A549 (cell line): Measurements from ENCODE around the gene SERPING1. TPM values are rescaled to one million over a fixed set of nuclear protein-coding genes. Genes with fewer than 3 reads are reported as not detected.

Experiments used
- ATAC-seq, 2 experiments: fragments of 200-7000 bp in 1 of 2; fragments of >200 bp in 1 of 2; cut with Nextera tagmentation in 1 of 2; cut with Tn5 transposase in 1 of 2; 3 replicates each; pipeline versions ENCODE4 v1.8.0 to v1.9.1; 2018 to 2020; ENCODE audit warnings: mild to moderate bottlenecking in 1 of 2, moderate library complexity in 1 of 2
- CTCF ChIA-PET: fragments of 300-600 bp; sonication (Branson Sonifier 250); formaldehyde crosslinking; extraction: SDS; loops from one replicate; lab custom pipeline; 2021; ENCODE audit warnings: antibody characterized with exemption, inconsistent platforms; lab: Yijun Ruan, JAX
- POLR2A ChIA-PET: fragments of 350-600 bp; formaldehyde crosslinking; extraction: SDS; loops from one replicate; lab custom pipeline; 2021; ENCODE audit warnings: antibody characterized with exemption, inconsistent platforms; lab: Yijun Ruan, JAX
- DNase-seq, 2 experiments: peaks; one replicate each; pipeline versions ENCODE4 v3.0.0 to v3.0.0-alpha.2; 2011 to 2016; ENCODE audit warnings: low read depth in 1 of 2, low spot score in 1 of 2
- FAIRE-seq: peaks from 2 replicates; lab custom pipeline; 2011; peaks lifted over from hg19 to GRCh38; lab: Jason Lieb, UNC
- H3K27ac ChIP-seq, 2 experiments: fragments of >200 bp; sonication (Bioruptor Twin); formaldehyde crosslinking; 3 replicates each; pipeline ENCODE4 v1.5.1; 2016 to 2017
- H3K4me1 ChIP-seq: fragments of >200 bp; sonication (Bioruptor Twin); formaldehyde crosslinking; 3 replicates; pipeline ENCODE4 v1.6.1; 2016
- H3K4me2 ChIP-seq: fragments of >200 bp; sonication (Bioruptor Twin); formaldehyde crosslinking; 3 replicates; pipeline ENCODE4 v1.6.1; 2016
- H3K4me3 ChIP-seq: fragments of >200 bp; sonication (Bioruptor Twin); formaldehyde crosslinking; 3 replicates; pipeline ENCODE4 v1.5.1; 2016
- H3K9me3 ChIP-seq: fragments of >200 bp; sonication (Bioruptor Twin); formaldehyde crosslinking; 3 replicates; pipeline ENCODE4 v1.6.1; 2016
- ATOH8 ChIP-seq: fragments of 250-450 bp; sonication (Bioruptor Pico); IDR thresholded peaks from 2 replicates; pipeline ENCODE4 v1.5.0; 2020; ENCODE audit warnings: low read depth, mild to moderate bottlenecking, moderate library complexity
- BCL3 ChIP-seq: fragments of >200 bp; sonication (Bioruptor Twin); formaldehyde crosslinking; IDR thresholded peaks from 3 replicates; pipeline ENCODE4 v1.6.1; 2016
- BHLHE40 ChIP-seq: IDR thresholded peaks from 2 replicates; pipeline ENCODE4 v1.6.1; 2012; ENCODE audit warnings: low read depth, low read length, inconsistent platforms
- CBX2 ChIP-seq: fragments of 200-600 bp; sonication (generic); IDR thresholded peaks from 2 replicates; pipeline ENCODE4 v1.6.1; 2016; ENCODE audit warnings: low read depth, mild to moderate bottlenecking, borderline replicate concordance
- CBX8 ChIP-seq: fragments of 200-600 bp; sonication (generic); IDR thresholded peaks from 2 replicates; pipeline ENCODE4 v1.6.1; 2016
- EP300 ChIP-seq, 2 experiments: fragments of >200 bp; sonication (Bioruptor Twin); formaldehyde crosslinking; IDR thresholded peaks; 2 replicates in 1 of 2; 3 replicates in 1 of 2; pipeline ENCODE4 v1.6.1; 2016 to 2017
- ESRRA ChIP-seq: fragments of 150-350 bp; IDR thresholded peaks from 2 replicates; pipeline ENCODE4 v1.6.1; 2014; ENCODE audit warnings: mild to moderate bottlenecking, low read length, borderline replicate concordance
- FOSB ChIP-seq: fragments of 250-450 bp; sonication (Bioruptor Pico); IDR thresholded peaks from 2 replicates; pipeline ENCODE4 v1.5.0; 2020; ENCODE audit warnings: mild to moderate bottlenecking, moderate library complexity
- FOXS1 ChIP-seq: fragments of 250-450 bp; sonication (Bioruptor Pico); IDR thresholded peaks from 2 replicates; pipeline ENCODE4 v1.5.0; 2020; ENCODE audit warnings: mild to moderate bottlenecking, moderate library complexity
- HDAC2 ChIP-seq: fragments of 200-600 bp; sonication (generic); IDR thresholded peaks from 2 replicates; pipeline ENCODE4 v1.6.1; 2016
- HEYL ChIP-seq: fragments of 250-450 bp; sonication (Bioruptor Pico); IDR thresholded peaks from 2 replicates; pipeline ENCODE4 v1.8.0; 2021; ENCODE audit warnings: mild to moderate bottlenecking, moderate library complexity
- MAX ChIP-seq: IDR thresholded peaks from 2 replicates; pipeline ENCODE4 v1.6.1; 2012
- NPAS2 ChIP-seq: fragments of 250-450 bp; sonication (Bioruptor Pico); IDR thresholded peaks from 2 replicates; pipeline ENCODE4 v1.8.0; 2022; ENCODE audit warnings: mild to moderate bottlenecking, moderate library complexity, borderline replicate concordance
- NR3C1 ChIP-seq: fragments of >200 bp; sonication (Bioruptor Twin); formaldehyde crosslinking; IDR thresholded peaks from 3 replicates; pipeline ENCODE4 v1.6.1; 2017
- PHF8 ChIP-seq: fragments of 200-600 bp; sonication (generic); IDR thresholded peaks from 2 replicates; pipeline ENCODE4 v1.6.1; 2016; ENCODE audit warnings: low read depth, mild to moderate bottlenecking, antibody characterized with exemption, moderate library complexity, borderline replicate concordance
- RARB ChIP-seq: fragments of 250-450 bp; sonication (Bioruptor Pico); IDR thresholded peaks from 2 replicates; pipeline ENCODE4 v1.8.0; 2021; ENCODE audit warnings: mild to moderate bottlenecking, moderate library complexity
- RCOR1 ChIP-seq: fragments of 150-350 bp; IDR thresholded peaks from 2 replicates; pipeline ENCODE4 v1.6.1; 2014; ENCODE audit warnings: antibody characterized with exemption, low read length, low read depth
- RFX5 ChIP-seq: fragments of 450-650 bp; IDR thresholded peaks from 2 replicates; pipeline ENCODE4 v1.7.1; 2014; ENCODE audit warnings: antibody characterized with exemption, mild to moderate bottlenecking, moderate library complexity
- RNF2 ChIP-seq: fragments of 200-600 bp; sonication (generic); IDR thresholded peaks from 2 replicates; pipeline ENCODE4 v1.6.1; 2016; ENCODE audit warnings: low read depth, mild to moderate bottlenecking, antibody characterized with exemption, moderate library complexity, borderline replicate concordance
- TP53 ChIP-seq: fragments of 250-450 bp; sonication (Bioruptor Pico); IDR thresholded peaks from 2 replicates; pipeline ENCODE4 v1.5.0; 2021; ENCODE audit warnings: mild to moderate bottlenecking, moderate library complexity
- ZC3H11A ChIP-seq: fragments of 450-650 bp; IDR thresholded peaks from 2 replicates; pipeline ENCODE4 v1.6.1; 2014; ENCODE audit warnings: antibody characterized with exemption, mild to moderate bottlenecking
- ZFP36 ChIP-seq: fragments of 450-650 bp; IDR thresholded peaks from 2 replicates; pipeline ENCODE4 v1.6.1; 2014; ENCODE audit warnings: borderline replicate concordance; ENCODE audit not compliant: partially characterized antibody
- ZNF302 ChIP-seq: fragments of 250-450 bp; sonication (Bioruptor Pico); IDR thresholded peaks from 2 replicates; pipeline ENCODE4 v1.9.0; 2021; ENCODE audit warnings: inconsistent platforms, mild to moderate bottlenecking, moderate library complexity
- WGBS: methylation state at CpG from one replicate; pipeline ENCODE4 v1.1.6; 2017; ENCODE audit errors: missing lambda C conversion rate; 5-methylcytosine and 5-hydroxymethylcytosine counted together
- polyA plus RNA-seq, 4 experiments: library from polyadenylated mRNA; depleted of rRNA in 3 of 4; stranded (reverse); fragments of >200 nt; fragmentation: RNase III in 1 of 4; extraction: RNeasy Plus Mini Kit Qiagen cat#74134 plus additional on column Dnase treatment in 1 of 4; gene quantifications; 2 replicates in 3 of 4; 3 replicates in 1 of 4; pipeline ENCODE4 v1.2.3, GENCODE V29; 2011 to 2017
- TF ChIP-seq, protein P1 (sequence below): fragments of 150-350 bp; IDR thresholded peaks from 2 replicates; pipeline ENCODE4 v1.6.1; 2014; ENCODE audit warnings: low read depth, mild to moderate bottlenecking, low read length
- TF ChIP-seq, protein P2 (sequence below): fragments of 200-600 bp; sonication (generic); IDR thresholded peaks from 2 replicates; pipeline ENCODE4 v1.6.1; 2016; ENCODE audit warnings: antibody characterized with exemption, mild to moderate bottlenecking, moderate library complexity

The SERPING1 gene
- polyA plus RNA-seq, 2 of the 4 experiments (the other 2 are of a cell fraction): 0.59 to 0.63 TPM

DNA sequence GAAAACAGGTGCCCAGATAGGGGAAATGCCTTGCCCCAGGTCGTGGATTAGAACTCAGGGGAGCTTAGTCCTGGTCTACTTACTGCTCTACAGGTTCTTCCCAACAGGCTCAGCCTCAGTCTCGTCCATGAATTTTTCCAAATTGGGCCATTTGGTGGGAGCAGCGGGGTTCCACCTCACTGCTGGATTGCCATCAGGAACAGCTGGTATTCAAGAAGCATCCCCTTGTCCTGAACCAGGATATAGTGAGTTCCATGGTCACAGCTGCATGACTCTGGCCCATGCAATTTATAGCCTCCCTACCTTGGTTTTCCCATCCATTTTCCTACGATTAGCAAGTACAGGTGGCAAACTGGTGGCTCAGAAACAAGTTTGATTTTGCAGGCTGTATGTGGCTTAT lies 23.4 kb upstream of the SERPING1 start:
- 20% methylated on average over 4 of the region's 4 CpGs for WGBS
- FAIRE-seq (no peak), ATAC-seq (no peak), DNase-seq (no peak)
- Histone ChIP-seq H3K27ac (no peak overlapping the region), H3K4me2 (no peak overlapping the region), H3K9me3 (no peaks in the 10 kb centered on the region), H3K4me3 (no peak overlapping the region), H3K4me1 (peaks cover 7% of the 10 kb centered on the region; the same call in 2 of the 3 replicates)
- ChIA-PET POLR2A (interaction anchor here (1.2 kb wide), 1 partner anchor 67 kb away, joined by 3 read pairs; no protein-coding TSS in a partner anchor), CTCF (interaction anchor here (1.2 to 9.2 kb wide), 2 partner anchors 70 to 93 kb away, joined by 3 to 318 read pairs; no protein-coding TSS in a partner anchor)
- TF ChIP-seq FOXS1: no peak

GRCh38 chr11:57584341-57584740 lies 13.1 kb upstream of the SERPING1 start:
- DNase-seq (no peak), ATAC-seq (no peak), FAIRE-seq (no peak)
- 73% methylated on average over 9 of the region's 9 CpGs for whole genome bisulfite sequencing
- ChIA-PET POLR2A (no interaction called here), CTCF (interaction anchor here (0.7 to 1.9 kb wide), 6 partner anchors 13 to 242 kb away, joined by 3 to 6 read pairs (median 3); partner anchors contain the start of genes SERPING1 and UBE2L6)
- no peak overlapping the region for H3K27ac ChIP-seq
- TF ChIP-seq HDAC2: no peak
- no peak for TF ChIP-seq ZC3H11A
- TF ChIP-seq NPAS2: no peak
- no peak for TF ChIP-seq RNF2
- TF ChIP-seq BCL3: no peak
- TF ChIP-seq HEYL (CRISPR knock-in tag): no peak
- TF ChIP-seq ZFP36: no peak
- no peak for TF ChIP-seq CBX2
- TF ChIP-seq MAX: no peak
- no peak for TF ChIP-seq FOXS1
- no peak for TF ChIP-seq FOSB (CRISPR knock-in tag)
- no peak for TF ChIP-seq RCOR1
- TF ChIP-seq, protein P1, sequence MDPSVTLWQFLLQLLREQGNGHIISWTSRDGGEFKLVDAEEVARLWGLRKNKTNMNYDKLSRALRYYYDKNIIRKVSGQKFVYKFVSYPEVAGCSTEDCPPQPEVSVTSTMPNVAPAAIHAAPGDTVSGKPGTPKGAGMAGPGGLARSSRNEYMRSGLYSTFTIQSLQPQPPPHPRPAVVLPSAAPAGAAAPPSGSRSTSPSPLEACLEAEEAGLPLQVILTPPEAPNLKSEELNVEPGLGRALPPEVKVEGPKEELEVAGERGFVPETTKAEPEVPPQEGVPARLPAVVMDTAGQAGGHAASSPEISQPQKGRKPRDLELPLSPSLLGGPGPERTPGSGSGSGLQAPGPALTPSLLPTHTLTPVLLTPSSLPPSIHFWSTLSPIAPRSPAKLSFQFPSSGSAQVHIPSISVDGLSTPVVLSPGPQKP: no peak
- TF ChIP-seq RARB (CRISPR knock-in tag): no peak
- no peak for TF ChIP-seq ZNF302 (CRISPR knock-in tag)
- H3K9me3 ChIP-seq: no peaks in the 10 kb centered on the region
- H3K4me2 ChIP-seq: no peak overlapping the region
- no peaks in the 10 kb centered on the region for H3K4me1 ChIP-seq
- no peak overlapping the region for H3K4me3 ChIP-seq

- no peak for TF ChIP-seq EP300 (IDR thresholded peaks at IDR 0.05)
- TF ChIP-seq ATOH8: no peak
- TF ChIP-seq, protein P2, sequence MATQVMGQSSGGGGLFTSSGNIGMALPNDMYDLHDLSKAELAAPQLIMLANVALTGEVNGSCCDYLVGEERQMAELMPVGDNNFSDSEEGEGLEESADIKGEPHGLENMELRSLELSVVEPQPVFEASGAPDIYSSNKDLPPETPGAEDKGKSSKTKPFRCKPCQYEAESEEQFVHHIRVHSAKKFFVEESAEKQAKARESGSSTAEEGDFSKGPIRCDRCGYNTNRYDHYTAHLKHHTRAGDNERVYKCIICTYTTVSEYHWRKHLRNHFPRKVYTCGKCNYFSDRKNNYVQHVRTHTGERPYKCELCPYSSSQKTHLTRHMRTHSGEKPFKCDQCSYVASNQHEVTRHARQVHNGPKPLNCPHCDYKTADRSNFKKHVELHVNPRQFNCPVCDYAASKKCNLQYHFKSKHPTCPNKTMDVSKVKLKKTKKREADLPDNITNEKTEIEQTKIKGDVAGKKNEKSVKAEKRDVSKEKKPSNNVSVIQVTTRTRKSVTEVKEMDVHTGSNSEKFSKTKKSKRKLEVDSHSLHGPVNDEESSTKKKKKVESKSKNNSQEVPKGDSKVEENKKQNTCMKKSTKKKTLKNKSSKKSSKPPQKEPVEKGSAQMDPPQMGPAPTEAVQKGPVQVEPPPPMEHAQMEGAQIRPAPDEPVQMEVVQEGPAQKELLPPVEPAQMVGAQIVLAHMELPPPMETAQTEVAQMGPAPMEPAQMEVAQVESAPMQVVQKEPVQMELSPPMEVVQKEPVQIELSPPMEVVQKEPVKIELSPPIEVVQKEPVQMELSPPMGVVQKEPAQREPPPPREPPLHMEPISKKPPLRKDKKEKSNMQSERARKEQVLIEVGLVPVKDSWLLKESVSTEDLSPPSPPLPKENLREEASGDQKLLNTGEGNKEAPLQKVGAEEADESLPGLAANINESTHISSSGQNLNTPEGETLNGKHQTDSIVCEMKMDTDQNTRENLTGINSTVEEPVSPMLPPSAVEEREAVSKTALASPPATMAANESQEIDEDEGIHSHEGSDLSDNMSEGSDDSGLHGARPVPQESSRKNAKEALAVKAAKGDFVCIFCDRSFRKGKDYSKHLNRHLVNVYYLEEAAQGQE: no peak
- TF ChIP-seq FOXS1: no peak
- TF ChIP-seq PHF8: no peak
- no peak for TF ChIP-seq CBX8
- TF ChIP-seq BCL3: no peak
- TF ChIP-seq TP53 (CRISPR knock-in tag): no peak
- no peak for TF ChIP-seq RARB (CRISPR knock-in tag)
- TF ChIP-seq ESRRA: no peak
- TF ChIP-seq HEYL (CRISPR knock-in tag): no peak
- TF ChIP-seq NR3C1: no peak
- no peak for TF ChIP-seq ZC3H11A
- TF ChIP-seq BHLHE40: no peak
- no peak for TF ChIP-seq RFX5
- FAIRE-seq: no peak
- ChIA-PET CTCF (interaction anchor here (1.5 kb wide), 1 partner anchor 17 kb away, joined by 3 read pairs; no protein-coding TSS in a partner anchor), POLR2A (no interaction called here)
- no peak for ATAC-seq
- no peak overlapping the region for H3K4me3 ChIP-seq
- H3K27ac ChIP-seq: no peak overlapping the region
- DNase-seq: no peak
- H3K4me2 ChIP-seq: no peak overlapping the region
- H3K9me3 ChIP-seq: no peaks in the 10 kb centered on the region
- no peaks in the 10 kb centered on the region for H3K4me1 ChIP-seq
These were observed 12.2 kb upstream of the SERPING1 start for GRCh38 chr11:57585301-57585700.
